ENCODE data around the gene OGT.

DNA sequence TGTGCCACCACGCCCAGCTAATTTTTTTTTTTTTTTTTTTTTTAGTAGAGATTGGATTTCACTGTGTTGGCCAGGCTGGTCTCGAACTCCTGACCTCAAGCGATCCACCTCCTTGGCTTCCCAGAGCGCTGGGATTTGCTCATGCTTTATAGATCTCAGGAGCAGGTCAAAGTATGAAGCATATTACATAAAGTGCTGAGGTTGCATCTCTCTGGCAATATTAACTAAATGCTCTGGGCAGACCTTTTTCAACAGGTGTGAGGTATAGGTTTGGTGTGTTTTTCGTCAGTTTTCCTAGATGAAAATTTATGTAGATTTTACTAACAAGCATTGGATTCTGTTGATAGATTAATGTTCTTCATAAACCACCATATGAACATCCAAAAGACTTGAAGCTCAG lies 26.0 kb downstream of the OGT start:
- TF ChIP-seq POLR2AphosphoS5 (IDR thresholded peaks at IDR 0.05; ENCODE audit: low read depth, low read length) (no peak), SMC3 (IDR thresholded peaks at IDR 0.05; ENCODE audit: low read depth, low read length) (no peak), EZH2phosphoT487 (IDR thresholded peaks at IDR 0.05; ENCODE audit: borderline replicate concordance, low read depth) (no peak), GATA2 (CRISPR knock-in tag; IDR thresholded peaks at IDR 0.05) (no peak), JUND (IDR thresholded peaks at IDR 0.05) (no peak)
- TF ChIP-seq, protein P1, sequence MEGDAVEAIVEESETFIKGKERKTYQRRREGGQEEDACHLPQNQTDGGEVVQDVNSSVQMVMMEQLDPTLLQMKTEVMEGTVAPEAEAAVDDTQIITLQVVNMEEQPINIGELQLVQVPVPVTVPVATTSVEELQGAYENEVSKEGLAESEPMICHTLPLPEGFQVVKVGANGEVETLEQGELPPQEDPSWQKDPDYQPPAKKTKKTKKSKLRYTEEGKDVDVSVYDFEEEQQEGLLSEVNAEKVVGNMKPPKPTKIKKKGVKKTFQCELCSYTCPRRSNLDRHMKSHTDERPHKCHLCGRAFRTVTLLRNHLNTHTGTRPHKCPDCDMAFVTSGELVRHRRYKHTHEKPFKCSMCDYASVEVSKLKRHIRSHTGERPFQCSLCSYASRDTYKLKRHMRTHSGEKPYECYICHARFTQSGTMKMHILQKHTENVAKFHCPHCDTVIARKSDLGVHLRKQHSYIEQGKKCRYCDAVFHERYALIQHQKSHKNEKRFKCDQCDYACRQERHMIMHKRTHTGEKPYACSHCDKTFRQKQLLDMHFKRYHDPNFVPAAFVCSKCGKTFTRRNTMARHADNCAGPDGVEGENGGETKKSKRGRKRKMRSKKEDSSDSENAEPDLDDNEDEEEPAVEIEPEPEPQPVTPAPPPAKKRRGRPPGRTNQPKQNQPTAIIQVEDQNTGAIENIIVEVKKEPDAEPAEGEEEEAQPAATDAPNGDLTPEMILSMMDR (IDR thresholded peaks at IDR 0.05) = no peak
